ENCODE results near the gene ITM2B. TPM values are rescaled to one million over a fixed set of nuclear protein-coding genes. Genes with fewer than 3 reads are reported as not detected.

Gene ITM2B
- total and polyA plus RNA-seq, 4 donors, result 114 to 379 (median 202) TPM

DNA sequence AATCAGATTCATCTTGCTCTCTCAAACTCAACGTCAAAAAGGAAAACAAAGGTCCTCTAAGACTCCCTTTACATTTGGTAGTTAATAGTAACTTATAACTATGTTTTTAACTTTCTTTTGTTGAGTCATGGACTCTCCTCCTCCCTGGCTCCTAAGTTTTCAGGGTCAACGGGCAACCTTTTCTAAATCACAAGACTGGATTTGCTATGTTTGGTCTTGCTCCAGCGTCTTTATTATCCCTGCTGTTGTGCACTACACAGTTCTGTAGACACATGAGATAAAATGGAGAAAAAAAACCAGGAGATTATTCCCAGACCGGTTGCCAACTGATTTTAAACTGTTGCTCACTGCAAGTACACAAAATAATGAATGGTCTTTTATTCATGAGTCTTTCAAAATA lies 1.9 kb upstream of the ITM2B start:
- no peak for TF ChIP-seq ATF3 (IDR thresholded peaks at IDR 0.05)
- TF ChIP-seq, protein P1, sequence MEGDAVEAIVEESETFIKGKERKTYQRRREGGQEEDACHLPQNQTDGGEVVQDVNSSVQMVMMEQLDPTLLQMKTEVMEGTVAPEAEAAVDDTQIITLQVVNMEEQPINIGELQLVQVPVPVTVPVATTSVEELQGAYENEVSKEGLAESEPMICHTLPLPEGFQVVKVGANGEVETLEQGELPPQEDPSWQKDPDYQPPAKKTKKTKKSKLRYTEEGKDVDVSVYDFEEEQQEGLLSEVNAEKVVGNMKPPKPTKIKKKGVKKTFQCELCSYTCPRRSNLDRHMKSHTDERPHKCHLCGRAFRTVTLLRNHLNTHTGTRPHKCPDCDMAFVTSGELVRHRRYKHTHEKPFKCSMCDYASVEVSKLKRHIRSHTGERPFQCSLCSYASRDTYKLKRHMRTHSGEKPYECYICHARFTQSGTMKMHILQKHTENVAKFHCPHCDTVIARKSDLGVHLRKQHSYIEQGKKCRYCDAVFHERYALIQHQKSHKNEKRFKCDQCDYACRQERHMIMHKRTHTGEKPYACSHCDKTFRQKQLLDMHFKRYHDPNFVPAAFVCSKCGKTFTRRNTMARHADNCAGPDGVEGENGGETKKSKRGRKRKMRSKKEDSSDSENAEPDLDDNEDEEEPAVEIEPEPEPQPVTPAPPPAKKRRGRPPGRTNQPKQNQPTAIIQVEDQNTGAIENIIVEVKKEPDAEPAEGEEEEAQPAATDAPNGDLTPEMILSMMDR (IDR thresholded peaks at IDR 0.05; ENCODE audit: low read depth, low read length, missing input control), result no peak
- no peak for TF ChIP-seq SP1 (IDR thresholded peaks at IDR 0.05)
- TF ChIP-seq HNF4A (conservative IDR thresholded peaks at IDR 0.05), result no peak
- no peak for TF ChIP-seq RXRA (IDR thresholded peaks at IDR 0.05)
- no peak for TF ChIP-seq JUND (IDR thresholded peaks at IDR 0.05)
- no peak for TF ChIP-seq FOXA2 (IDR thresholded peaks at IDR 0.05)
- TF ChIP-seq, protein P2, sequence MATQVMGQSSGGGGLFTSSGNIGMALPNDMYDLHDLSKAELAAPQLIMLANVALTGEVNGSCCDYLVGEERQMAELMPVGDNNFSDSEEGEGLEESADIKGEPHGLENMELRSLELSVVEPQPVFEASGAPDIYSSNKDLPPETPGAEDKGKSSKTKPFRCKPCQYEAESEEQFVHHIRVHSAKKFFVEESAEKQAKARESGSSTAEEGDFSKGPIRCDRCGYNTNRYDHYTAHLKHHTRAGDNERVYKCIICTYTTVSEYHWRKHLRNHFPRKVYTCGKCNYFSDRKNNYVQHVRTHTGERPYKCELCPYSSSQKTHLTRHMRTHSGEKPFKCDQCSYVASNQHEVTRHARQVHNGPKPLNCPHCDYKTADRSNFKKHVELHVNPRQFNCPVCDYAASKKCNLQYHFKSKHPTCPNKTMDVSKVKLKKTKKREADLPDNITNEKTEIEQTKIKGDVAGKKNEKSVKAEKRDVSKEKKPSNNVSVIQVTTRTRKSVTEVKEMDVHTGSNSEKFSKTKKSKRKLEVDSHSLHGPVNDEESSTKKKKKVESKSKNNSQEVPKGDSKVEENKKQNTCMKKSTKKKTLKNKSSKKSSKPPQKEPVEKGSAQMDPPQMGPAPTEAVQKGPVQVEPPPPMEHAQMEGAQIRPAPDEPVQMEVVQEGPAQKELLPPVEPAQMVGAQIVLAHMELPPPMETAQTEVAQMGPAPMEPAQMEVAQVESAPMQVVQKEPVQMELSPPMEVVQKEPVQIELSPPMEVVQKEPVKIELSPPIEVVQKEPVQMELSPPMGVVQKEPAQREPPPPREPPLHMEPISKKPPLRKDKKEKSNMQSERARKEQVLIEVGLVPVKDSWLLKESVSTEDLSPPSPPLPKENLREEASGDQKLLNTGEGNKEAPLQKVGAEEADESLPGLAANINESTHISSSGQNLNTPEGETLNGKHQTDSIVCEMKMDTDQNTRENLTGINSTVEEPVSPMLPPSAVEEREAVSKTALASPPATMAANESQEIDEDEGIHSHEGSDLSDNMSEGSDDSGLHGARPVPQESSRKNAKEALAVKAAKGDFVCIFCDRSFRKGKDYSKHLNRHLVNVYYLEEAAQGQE (IDR thresholded peaks at IDR 0.05), result no peak
- no peak for TF ChIP-seq HNF4G (IDR thresholded peaks at IDR 0.05)
- no peak for TF ChIP-seq TAF1 (conservative IDR thresholded peaks at IDR 0.05)
- no peak for TF ChIP-seq ZBTB33 (IDR thresholded peaks at IDR 0.05)
- TF ChIP-seq NR2F2 (IDR thresholded peaks at IDR 0.05), result no peak
- no peak for TF ChIP-seq EGR1 (IDR thresholded peaks at IDR 0.05; ENCODE audit: low read depth in 2 of 2)
- TF ChIP-seq RAD21 (IDR thresholded peaks at IDR 0.05), result no peak
- TF ChIP-seq FOXA1 (IDR thresholded peaks at IDR 0.05), result no peak
- DNase-seq (ENCODE audit: low spot score), result no peak
- Histone ChIP-seq H3K4me3 (ENCODE audit: low read depth in 1 of 3, low read length in 3 of 3) (no peak overlapping the region), H3K36me3 (ENCODE audit: control insufficient read depth in 4 of 4, insufficient read depth in 3 of 4, low read depth in 1 of 4, low read length in 3 of 4) (no peaks in the 10 kb centered on the region), H3K9me3 (ENCODE audit: control insufficient read depth in 4 of 4, low read length in 3 of 4) (no peaks in the 10 kb centered on the region), H3K27ac (ENCODE audit: low read depth in 1 of 2, low read length in 2 of 2) (no peak overlapping the region), H3K9ac (ENCODE audit: low read depth in 1 of 2, low read length in 2 of 2) (no peak overlapping the region), H3K4me1 (ENCODE audit: control insufficient read depth in 4 of 4, insufficient read depth in 4 of 4, low read length in 3 of 4) (peaks cover 0 to 18% (median 12%) of the 10 kb centered on the region in 4 donors), H3K27me3 (ENCODE audit: control insufficient read depth in 4 of 4, insufficient read depth in 4 of 4, low read length in 3 of 4) (no peaks in the 10 kb centered on the region)
- WGBS, result 73% methylated on average over 4 of the region's 4 CpGs

DNA sequence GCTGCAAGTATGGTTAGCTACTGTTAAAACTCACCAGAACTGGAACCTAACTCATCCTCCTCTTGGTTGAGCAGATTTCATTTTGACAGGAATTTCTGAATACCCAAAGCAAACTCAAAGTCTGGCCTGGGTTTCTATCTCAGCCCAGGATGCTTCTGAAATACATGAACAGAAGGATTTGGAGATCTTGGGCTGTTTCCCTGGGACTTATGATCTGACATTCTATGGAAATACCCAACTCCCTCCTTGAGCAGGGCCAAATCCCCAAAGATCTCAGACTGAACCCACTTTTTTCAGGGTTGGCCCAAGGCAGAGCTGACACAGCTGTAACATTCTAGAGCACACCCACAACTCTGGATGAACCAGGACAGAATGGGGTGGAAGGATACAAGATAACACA lies 1.1 kb upstream of the ITM2B start:
- Histone ChIP-seq H3K36me3 (ENCODE audit: control insufficient read depth in 4 of 4, insufficient read depth in 3 of 4, low read depth in 1 of 4, low read length in 3 of 4) (no peaks in the 10 kb centered on the region), H3K27ac (ENCODE audit: low read depth in 1 of 2, low read length in 2 of 2) (no peak overlapping the region), H3K4me1 (ENCODE audit: control insufficient read depth in 4 of 4, insufficient read depth in 4 of 4, low read length in 3 of 4) (peaks cover 2 to 27% (median 19%) of the 10 kb centered on the region in 4 donors), H3K4me3 (ENCODE audit: low read depth in 1 of 3, low read length in 3 of 3) (no peak overlapping the region), H3K27me3 (ENCODE audit: control insufficient read depth in 4 of 4, insufficient read depth in 4 of 4, low read length in 3 of 4) (no peaks in the 10 kb centered on the region), H3K9ac (ENCODE audit: low read depth in 1 of 2, low read length in 2 of 2) (no peak overlapping the region), H3K9me3 (ENCODE audit: control insufficient read depth in 4 of 4, low read length in 3 of 4) (no peaks in the 10 kb centered on the region)
- TF ChIP-seq ZBTB33 (IDR thresholded peaks at IDR 0.05), result no peak
- no peak for TF ChIP-seq NR2F2 (IDR thresholded peaks at IDR 0.05)
- no peak for TF ChIP-seq GABPA (IDR thresholded peaks at IDR 0.05 in 1 of 2, conservative IDR thresholded peaks at IDR 0.05 in 1 of 2)
- TF ChIP-seq RXRA (IDR thresholded peaks at IDR 0.05), result no peak
- no peak for TF ChIP-seq ATF3 (IDR thresholded peaks at IDR 0.05)
- no peak for TF ChIP-seq TAF1 (conservative IDR thresholded peaks at IDR 0.05)
- TF ChIP-seq HNF4G (IDR thresholded peaks at IDR 0.05), result no peak
- no peak for TF ChIP-seq HNF4A (conservative IDR thresholded peaks at IDR 0.05)
- TF ChIP-seq FOXA2 (IDR thresholded peaks at IDR 0.05), result no peak
- TF ChIP-seq SP1 (IDR thresholded peaks at IDR 0.05), result no peak
- TF ChIP-seq, protein P3, sequence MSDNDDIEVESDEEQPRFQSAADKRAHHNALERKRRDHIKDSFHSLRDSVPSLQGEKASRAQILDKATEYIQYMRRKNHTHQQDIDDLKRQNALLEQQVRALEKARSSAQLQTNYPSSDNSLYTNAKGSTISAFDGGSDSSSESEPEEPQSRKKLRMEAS (IDR thresholded peaks at IDR 0.05), result no peak
- TF ChIP-seq RAD21 (IDR thresholded peaks at IDR 0.05), result no peak
- TF ChIP-seq YY1 (IDR thresholded peaks at IDR 0.05), result no peak
- no peak for TF ChIP-seq FOXA1 (IDR thresholded peaks at IDR 0.05)
- no peak for DNase-seq (ENCODE audit: low spot score)
